Measurements from ENCODE around the gene PCK1. TPM values are rescaled to one million over a fixed set of nuclear protein-coding genes. Genes with fewer than 3 reads are reported as not detected.

PCK1 gene
- total and polyA plus RNA-seq, 2 of the 13 experiments (the other 11 are each of a cell fraction or from before 2014, with no cell fraction given): 6.5 to 12.6 TPM

GRCh38 chr20:57560554-57561355, at the start of gene PCK1 (continued):
- TF ChIP-seq EHMT2 (IDR thresholded peaks at IDR 0.05; ENCODE audit: borderline replicate concordance, low read depth, low read length) (peak; percentile 96; the same call in 1 of the 2 replicates), GTF2F1 (IDR thresholded peaks at IDR 0.05; ENCODE audit: low read length) (peak; percentile 94), FOXJ3 (CRISPR knock-in tag; IDR thresholded peaks at IDR 0.05; ENCODE audit: borderline replicate concordance) (peak; percentile 97), ZNF530 (CRISPR knock-in tag; IDR thresholded peaks at IDR 0.05; ENCODE audit: low read depth) (no peak), SRY (CRISPR knock-in tag; IDR thresholded peaks at IDR 0.05) (peak; percentile 20; the same call in 1 of the 2 replicates), ZBTB8A (CRISPR knock-in tag; IDR thresholded peaks at IDR 0.05; ENCODE audit: borderline replicate concordance, low read depth) (no peak), REXO4 (CRISPR knock-in tag; IDR thresholded peaks at IDR 0.05; ENCODE audit: borderline replicate concordance) (no peak), ZUFSP (CRISPR knock-in tag; IDR thresholded peaks at IDR 0.05; ENCODE audit: borderline replicate concordance) (no peak), POLR2A (IDR thresholded peaks at IDR 0.05; ENCODE audit: insufficient read depth in 1 of 2, low read depth in 2 of 2, low read length in 2 of 2) (peak; percentile 79 to 94; a peak in 3 of 4 replicates), ZNF225 (CRISPR knock-in tag; IDR thresholded peaks at IDR 0.05) (no peak), BCL3 (CRISPR knock-in tag; IDR thresholded peaks at IDR 0.05) (peak; percentile 85), GATA4 (IDR thresholded peaks at IDR 0.05; ENCODE audit: borderline replicate concordance, low read depth) (0 out of 2 replicates have a peak, but pooled peaks have one; percentile 35), CCAR2 (optimal IDR thresholded peaks at IDR 0.05; ENCODE audit: low read depth, low read length) (no peak), CREM (IDR thresholded peaks at IDR 0.05) (peak; percentile 96), CREM (CRISPR knock-in tag; IDR thresholded peaks at IDR 0.05) (peak; percentile 43; the same call in 1 of the 2 replicates), HDAC2 (CRISPR knock-in tag; IDR thresholded peaks at IDR 0.05) (peak; percentile 96; the same call in 1 of the 2 replicates), HMG20B (CRISPR knock-in tag; conservative IDR thresholded peaks at IDR 0.05) (peak; percentile 63; the same call in 1 of the 2 replicates), ZFP1 (CRISPR knock-in tag; IDR thresholded peaks at IDR 0.05) (peak; percentile 91), TBX2 (CRISPR knock-in tag; IDR thresholded peaks at IDR 0.05; ENCODE audit: borderline replicate concordance) (peak; percentile 97), SAP130 (CRISPR knock-in tag; IDR thresholded peaks at IDR 0.05; ENCODE audit: low read depth) (peak; percentile 94), PRPF4 (IDR thresholded peaks at IDR 0.05; ENCODE audit: low read depth, low read length, poor library complexity, severe bottlenecking) (no peak), ZBTB25 (CRISPR knock-in tag; IDR thresholded peaks at IDR 0.05) (peak; percentile 40), FOXC1 (CRISPR knock-in tag; IDR thresholded peaks at IDR 0.05; ENCODE audit: borderline replicate concordance) (peak; percentile 85)
